SK-N-MC (cell line): ENCODE measurements around the gene BACH2.

Source experiments
- EZH2 ChIP-seq: fragments of 200-600 bp; sonication (generic); IDR thresholded peaks from one replicate; pipeline ENCODE4 v1.6.1; 2017; ENCODE audit warnings: antibody characterized with exemption
- FOXP2 ChIP-seq: optimal IDR thresholded peaks from 2 replicates; pipeline ENCODE3; 2011; ENCODE audit warnings: mild to moderate bottlenecking, moderate library complexity; ENCODE audit not compliant: insufficient read depth; ENCODE audit errors: extremely low read length, control extremely low read depth

- TF ChIP-seq EZH2 (no peak), FOXP2 (no peak)
Measured at GRCh38 chr6:90068264-90068663, 228.4 kb downstream of the BACH2 start.
